Subcutaneous adipose tissue (tissue), 4 donors: ENCODE measurements around the gene GNAS. TPM values are rescaled to one million over a fixed set of nuclear protein-coding genes. Genes with fewer than 3 reads are reported as not detected.

Experiments
- total RNA-seq, 4 donors: library from RNA; depleted of rRNA; stranded (reverse); fragments of >200 nt; gene quantifications; one replicate each; pipeline ENCODE4 v1.1.0, GENCODE V29; 2016
- TF ChIP-seq, protein P1 (sequence below): fragments of 450-650 bp; IDR thresholded peaks from one replicate; pipeline ENCODE4 v1.5.1; 2016; ENCODE audit warnings: low read depth, mild to moderate bottlenecking, control low read depth, antibody characterized with exemption, moderate library complexity

GNAS gene
- total RNA-seq, 4 donors from 2014 or later = 671 to 1,187 (median 863) TPM

- TF ChIP-seq, protein P1, sequence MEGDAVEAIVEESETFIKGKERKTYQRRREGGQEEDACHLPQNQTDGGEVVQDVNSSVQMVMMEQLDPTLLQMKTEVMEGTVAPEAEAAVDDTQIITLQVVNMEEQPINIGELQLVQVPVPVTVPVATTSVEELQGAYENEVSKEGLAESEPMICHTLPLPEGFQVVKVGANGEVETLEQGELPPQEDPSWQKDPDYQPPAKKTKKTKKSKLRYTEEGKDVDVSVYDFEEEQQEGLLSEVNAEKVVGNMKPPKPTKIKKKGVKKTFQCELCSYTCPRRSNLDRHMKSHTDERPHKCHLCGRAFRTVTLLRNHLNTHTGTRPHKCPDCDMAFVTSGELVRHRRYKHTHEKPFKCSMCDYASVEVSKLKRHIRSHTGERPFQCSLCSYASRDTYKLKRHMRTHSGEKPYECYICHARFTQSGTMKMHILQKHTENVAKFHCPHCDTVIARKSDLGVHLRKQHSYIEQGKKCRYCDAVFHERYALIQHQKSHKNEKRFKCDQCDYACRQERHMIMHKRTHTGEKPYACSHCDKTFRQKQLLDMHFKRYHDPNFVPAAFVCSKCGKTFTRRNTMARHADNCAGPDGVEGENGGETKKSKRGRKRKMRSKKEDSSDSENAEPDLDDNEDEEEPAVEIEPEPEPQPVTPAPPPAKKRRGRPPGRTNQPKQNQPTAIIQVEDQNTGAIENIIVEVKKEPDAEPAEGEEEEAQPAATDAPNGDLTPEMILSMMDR = no peak
Observed at GRCh38 chr20:58901488-58902402, 49.2 kb downstream of the GNAS start.

- TF ChIP-seq, protein P1 = no peak
Observed at GRCh38 chr20:58903614-58904013, 51.1 kb downstream of the GNAS start.

- TF ChIP-seq, protein P1 = no peak
Observed at GRCh38 chr20:58905236-58905635, 52.7 kb downstream of the GNAS start.

DNA sequence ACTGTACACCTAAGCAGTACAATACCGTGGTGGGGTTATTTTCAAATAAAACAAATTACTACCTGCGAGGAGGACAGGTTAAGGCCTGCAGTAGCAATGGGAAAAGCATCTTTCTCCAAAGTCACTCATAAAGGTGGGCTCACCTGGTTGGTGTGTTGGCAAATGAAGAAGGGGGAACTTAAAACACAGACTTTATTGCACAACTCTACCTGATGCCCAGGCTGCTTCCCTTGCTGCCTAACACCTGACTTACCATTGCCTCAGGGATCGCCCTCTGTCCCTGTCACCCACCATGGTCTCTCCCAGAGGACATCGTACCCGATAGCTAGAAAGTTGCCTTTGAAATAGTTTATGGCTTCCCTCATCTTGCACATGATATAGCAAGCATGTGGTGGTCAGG lies 53.6 kb downstream of the GNAS start:
- TF ChIP-seq, protein P1 = no peak

DNA sequence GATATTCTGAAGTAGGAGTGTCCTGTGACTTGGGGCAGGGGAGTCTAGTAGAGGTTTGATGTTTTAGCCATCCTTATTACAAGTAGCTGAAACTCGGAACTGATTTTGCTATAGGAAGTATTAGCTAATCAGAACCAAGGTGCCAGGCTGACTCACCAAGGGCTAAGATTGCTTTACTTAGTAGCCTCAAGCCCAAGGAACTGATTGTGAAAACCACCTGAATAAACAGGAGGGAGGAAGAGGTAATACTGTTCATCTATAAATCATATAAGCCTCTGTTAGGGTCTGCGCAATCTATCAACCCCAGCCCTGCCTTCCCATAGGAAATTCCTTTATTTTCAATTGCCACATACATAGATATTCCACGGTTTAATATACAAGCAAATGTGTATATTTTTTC lies 54.4 kb downstream of the GNAS start:
- TF ChIP-seq, protein P1 = no peak

GRCh38 chr20:58907320-58908137 lies 55.0 kb downstream of the GNAS start:
- TF ChIP-seq, protein P1 = no peak

GRCh38 chr20:58908221-58908620 lies 55.7 kb downstream of the GNAS start:
- TF ChIP-seq, protein P1 = no peak
